ENCODE results near the gene CAPS. TPM values are rescaled to one million over a fixed set of nuclear protein-coding genes. Genes with fewer than 3 reads are reported as not detected.

Gene CAPS
- 1 to 10 TPM; 1.2 to 2.4 (median 2.0) TPM for total RNA-seq

GRCh38 chr19:5913739-5914357 is at the start of gene CAPS:
Gene CAPS (plus strand): TSS chr19:5914254. CDS start chr19:5914407, 153 bp downstream.
- H3K27ac ChIP-seq, result no peak within 1 kb of the TSS
- DNase-seq, result peak in 1 of 2 donors; percentile 28
- TF ChIP-seq POLR2A (IDR thresholded peaks at IDR 0.05) (no peak), CTCF (IDR thresholded peaks at IDR 0.05 in 4 of 5, conservative IDR thresholded peaks at IDR 0.05 in 1 of 5) (no peak)
- H3K27me3 ChIP-seq, result no peaks in the 10 kb centered on the region
- H3K4me1 ChIP-seq, result no peaks in the 10 kb centered on the region
- in situ Hi-C loops (cut with MboI; ENCODE audit: low sequenced_read_pairs in 4 of 4) (no loop called here), intact Hi-C loops (cut with DNase I; ENCODE audit: low total_unique reads) (no loop called here)
- H3K4me3 ChIP-seq, result no peak within 1 kb of the TSS
- no peak for ATAC-seq
- H3K9me3 ChIP-seq, result no peaks in the 10 kb centered on the region
- H3K36me3 ChIP-seq, result peaks cover 0 to 45% of the 10 kb centered on the region in 2 donors

- in situ Hi-C loops (cut with MboI; ENCODE audit: low sequenced_read_pairs in 4 of 4), result no loop called here
- intact Hi-C loops (cut with DNase I; ENCODE audit: low total_unique reads), result no loop called here
Measured at GRCh38 chr19:5864725-5865486, 49.1 kb upstream of the CAPS start.

GRCh38 chr19:5865772-5866171 is 48.3 kb upstream of the CAPS start:
- Histone ChIP-seq H3K27me3 (no peaks in the 10 kb centered on the region), H3K27ac (no peak overlapping the region), H3K9me3 (no peaks in the 10 kb centered on the region), H3K4me1 (no peaks in the 10 kb centered on the region), H3K36me3 (no peaks in the 10 kb centered on the region), H3K4me3 (no peak overlapping the region)
- TF ChIP-seq POLR2A (IDR thresholded peaks at IDR 0.05), result no peak
- TF ChIP-seq CTCF (IDR thresholded peaks at IDR 0.05 in 4 of 5, conservative IDR thresholded peaks at IDR 0.05 in 1 of 5), result no peak
- DNase-seq, result no peak
- in situ Hi-C loops (cut with MboI; ENCODE audit: low sequenced_read_pairs in 4 of 4), result no loop called here
- no peak for ATAC-seq
- intact Hi-C loops (cut with DNase I; ENCODE audit: low total_unique reads), result no loop called here

More at GRCh38 chr19:5864725-5865486, 49.1 kb upstream of the CAPS start:
- H3K9me3 ChIP-seq, result no peaks in the 10 kb centered on the region
- no peaks in the 10 kb centered on the region for H3K4me1 ChIP-seq
- no peak for TF ChIP-seq CTCF (IDR thresholded peaks at IDR 0.05 in 4 of 5, conservative IDR thresholded peaks at IDR 0.05 in 1 of 5)
- no peak for TF ChIP-seq POLR2A (IDR thresholded peaks at IDR 0.05)
- H3K4me3 ChIP-seq, result no peak overlapping the region
- H3K27ac ChIP-seq, result no peak overlapping the region
- ATAC-seq (no peak), DNase-seq (no peak)
- H3K27me3 ChIP-seq, result no peaks in the 10 kb centered on the region
- no peaks in the 10 kb centered on the region for H3K36me3 ChIP-seq

GRCh38 chr19:5867201-5868136 is 46.6 kb upstream of the CAPS start:
- Histone ChIP-seq H3K4me1 (no peaks in the 10 kb centered on the region), H3K36me3 (no peaks in the 10 kb centered on the region), H3K9me3 (no peaks in the 10 kb centered on the region), H3K27ac (no peak overlapping the region), H3K4me3 (no peak overlapping the region), H3K27me3 (no peaks in the 10 kb centered on the region)
- TF ChIP-seq POLR2A (IDR thresholded peaks at IDR 0.05) (no peak), CTCF (IDR thresholded peaks at IDR 0.05 in 4 of 5, conservative IDR thresholded peaks at IDR 0.05 in 1 of 5) (no peak)
- DNase-seq, result no peak
- intact Hi-C loops (cut with DNase I; ENCODE audit: low total_unique reads) (no loop called here), in situ Hi-C loops (cut with MboI; ENCODE audit: low sequenced_read_pairs in 4 of 4) (no loop called here)
- ATAC-seq, result no peak
